ENCODE measurements around the gene PARP2. TPM values are rescaled to one million over a fixed set of nuclear protein-coding genes. Genes with fewer than 3 reads are reported as not detected.

PARP2 gene
- total RNA-seq, 1 donor from 2014 or later = 19.4 TPM

- peaks cover 52% of the 10 kb centered on the region for H3K36me3 Mint-ChIP-seq (ENCODE audit: low read depth)
- H3K27ac Mint-ChIP-seq (ENCODE audit: unreplicated experiment) = no peak overlapping the region
- TF ChIP-seq, protein P1, sequence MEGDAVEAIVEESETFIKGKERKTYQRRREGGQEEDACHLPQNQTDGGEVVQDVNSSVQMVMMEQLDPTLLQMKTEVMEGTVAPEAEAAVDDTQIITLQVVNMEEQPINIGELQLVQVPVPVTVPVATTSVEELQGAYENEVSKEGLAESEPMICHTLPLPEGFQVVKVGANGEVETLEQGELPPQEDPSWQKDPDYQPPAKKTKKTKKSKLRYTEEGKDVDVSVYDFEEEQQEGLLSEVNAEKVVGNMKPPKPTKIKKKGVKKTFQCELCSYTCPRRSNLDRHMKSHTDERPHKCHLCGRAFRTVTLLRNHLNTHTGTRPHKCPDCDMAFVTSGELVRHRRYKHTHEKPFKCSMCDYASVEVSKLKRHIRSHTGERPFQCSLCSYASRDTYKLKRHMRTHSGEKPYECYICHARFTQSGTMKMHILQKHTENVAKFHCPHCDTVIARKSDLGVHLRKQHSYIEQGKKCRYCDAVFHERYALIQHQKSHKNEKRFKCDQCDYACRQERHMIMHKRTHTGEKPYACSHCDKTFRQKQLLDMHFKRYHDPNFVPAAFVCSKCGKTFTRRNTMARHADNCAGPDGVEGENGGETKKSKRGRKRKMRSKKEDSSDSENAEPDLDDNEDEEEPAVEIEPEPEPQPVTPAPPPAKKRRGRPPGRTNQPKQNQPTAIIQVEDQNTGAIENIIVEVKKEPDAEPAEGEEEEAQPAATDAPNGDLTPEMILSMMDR (IDR thresholded peaks at IDR 0.05) = no peak
- no peak for DNase-seq (ENCODE audit: low spot score)
- H3K4me1 Mint-ChIP-seq (ENCODE audit: low read depth) = no peaks in the 10 kb centered on the region
- H3K4me3 Mint-ChIP-seq (ENCODE audit: unreplicated experiment) = no peak overlapping the region
- no peaks in the 10 kb centered on the region for H3K27me3 Mint-ChIP-seq (ENCODE audit: low read depth)
- H3K9me3 Mint-ChIP-seq (ENCODE audit: low read depth) = no peaks in the 10 kb centered on the region
These were observed 44.7 kb downstream of the PARP2 start for GRCh38 chr14:20388159-20388558.

GRCh38 chr14:20391505-20391904 is 48.1 kb downstream of the PARP2 start:
- Mint-ChIP-seq H3K27ac (ENCODE audit: unreplicated experiment) (no peak overlapping the region), H3K4me3 (ENCODE audit: unreplicated experiment) (no peak overlapping the region), H3K9me3 (ENCODE audit: low read depth) (no peaks in the 10 kb centered on the region), H3K36me3 (ENCODE audit: low read depth) (peaks cover 49% of the 10 kb centered on the region), H3K4me1 (ENCODE audit: low read depth) (no peaks in the 10 kb centered on the region), H3K27me3 (ENCODE audit: low read depth) (no peaks in the 10 kb centered on the region)
- no peak for DNase-seq (ENCODE audit: low spot score)
- TF ChIP-seq, protein P1 (IDR thresholded peaks at IDR 0.05) = no peak

DNA sequence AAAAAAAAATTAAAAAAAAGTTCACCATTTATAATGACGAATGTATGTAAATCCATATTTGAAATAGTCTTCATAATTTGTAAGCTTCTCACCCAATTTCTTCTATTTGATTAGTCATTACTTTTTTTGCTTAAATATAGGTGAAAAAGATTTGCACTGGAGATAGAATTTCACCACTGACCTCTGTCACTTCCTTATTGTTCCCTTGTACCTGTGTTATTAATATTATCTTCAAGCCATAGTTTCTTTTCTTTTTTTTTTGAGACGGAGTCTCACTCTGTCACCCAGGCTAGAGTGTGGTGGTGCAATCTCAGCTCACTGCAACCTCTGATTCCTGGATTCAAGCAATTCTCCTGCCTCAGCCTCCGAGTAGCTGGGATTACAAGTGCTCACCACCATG is 54.1 kb downstream of the PARP2 start:
- TF ChIP-seq, protein P1 (IDR thresholded peaks at IDR 0.05) = no peak
- H3K4me1 Mint-ChIP-seq (ENCODE audit: low read depth) = no peaks in the 10 kb centered on the region
- H3K9me3 Mint-ChIP-seq (ENCODE audit: low read depth) = no peaks in the 10 kb centered on the region
- DNase-seq (ENCODE audit: low spot score) = no peak
- no peak overlapping the region for H3K4me3 Mint-ChIP-seq (ENCODE audit: unreplicated experiment)
- no peak overlapping the region for H3K27ac Mint-ChIP-seq (ENCODE audit: unreplicated experiment)
- H3K36me3 Mint-ChIP-seq (ENCODE audit: low read depth) = peaks cover 36% of the 10 kb centered on the region
- H3K27me3 Mint-ChIP-seq (ENCODE audit: low read depth) = no peaks in the 10 kb centered on the region

DNA sequence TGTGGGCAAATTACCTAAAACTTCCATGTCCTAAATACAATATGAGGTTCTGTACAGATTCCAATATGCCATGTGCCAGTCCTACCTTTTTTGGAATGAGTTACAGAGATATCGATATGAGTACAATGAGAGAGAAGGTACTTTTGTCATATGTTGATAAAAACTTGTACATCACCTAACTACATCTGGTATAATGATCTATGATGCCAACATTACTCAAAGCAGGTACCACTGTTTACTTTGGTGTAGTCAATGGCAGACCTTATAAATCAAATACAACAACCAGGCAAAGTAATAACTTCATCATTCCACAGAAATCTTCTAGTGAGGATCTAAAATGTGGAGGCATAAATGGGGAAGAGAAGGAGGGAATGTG is 57.1 kb downstream of the PARP2 start:
- Mint-ChIP-seq H3K36me3 (ENCODE audit: low read depth) (peaks cover 44% of the 10 kb centered on the region), H3K27ac (ENCODE audit: unreplicated experiment) (no peak overlapping the region), H3K4me1 (ENCODE audit: low read depth) (no peaks in the 10 kb centered on the region), H3K9me3 (ENCODE audit: low read depth) (no peaks in the 10 kb centered on the region), H3K27me3 (ENCODE audit: low read depth) (no peaks in the 10 kb centered on the region), H3K4me3 (ENCODE audit: unreplicated experiment) (no peak overlapping the region)
- DNase-seq (ENCODE audit: low spot score) = no peak
- TF ChIP-seq, protein P1 (IDR thresholded peaks at IDR 0.05) = no peak

DNA sequence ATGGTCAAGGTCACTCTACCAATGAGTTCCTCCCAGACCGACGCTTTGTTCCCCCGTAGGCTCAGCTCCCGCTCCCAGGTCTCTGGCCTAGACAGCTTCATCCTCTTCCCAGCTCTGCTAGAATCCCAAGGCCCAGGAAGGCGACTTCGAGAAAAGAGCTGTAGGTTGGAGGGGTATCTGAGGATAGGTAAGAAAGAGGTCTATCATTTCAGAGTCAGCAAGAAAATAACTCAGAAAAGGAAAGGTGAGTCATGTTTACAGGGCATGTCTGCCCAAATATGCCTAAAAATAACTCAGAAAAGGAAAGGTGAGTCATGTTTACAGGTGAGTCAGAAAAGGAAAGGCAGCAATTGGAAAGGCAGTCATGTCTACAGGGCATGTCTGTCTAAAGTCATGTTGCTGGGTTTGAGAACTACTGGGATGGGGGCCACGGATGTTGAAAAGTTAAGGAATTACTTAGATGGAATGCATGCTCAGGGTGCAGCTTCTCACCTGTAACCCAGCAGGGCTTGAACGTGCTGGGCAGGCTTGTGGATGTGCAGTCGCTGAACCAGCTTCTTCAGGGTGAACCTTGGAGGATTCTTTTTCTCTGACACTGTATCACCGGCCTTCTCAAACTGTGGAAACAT is 57.6 kb downstream of the PARP2 start:
- Mint-ChIP-seq H3K4me3 (ENCODE audit: unreplicated experiment) (no peak overlapping the region), H3K9me3 (ENCODE audit: low read depth) (no peaks in the 10 kb centered on the region), H3K36me3 (ENCODE audit: low read depth) (peaks cover 41% of the 10 kb centered on the region), H3K27me3 (ENCODE audit: low read depth) (no peaks in the 10 kb centered on the region), H3K4me1 (ENCODE audit: low read depth) (no peaks in the 10 kb centered on the region), H3K27ac (ENCODE audit: unreplicated experiment) (no peak overlapping the region)
- TF ChIP-seq, protein P1 (IDR thresholded peaks at IDR 0.05) = no peak
- DNase-seq (ENCODE audit: low spot score) = no peak

All from chondrocyte (in vitro differentiated cells).